Lower lobe of right lung (tissue), 2 donors: ENCODE results near the gene ZBTB46. TPM values are rescaled to one million over a fixed set of nuclear protein-coding genes. Genes with fewer than 3 reads are reported as not detected.

ENCODE experiments used
- ATAC-seq, 2 donors: fragments of 200-7000 bp; cut with Tn5 transposase; one replicate each; pipeline ENCODE4 v1.9.1; 2020 to 2022; ENCODE audit warnings: mild to moderate bottlenecking in 2 of 2, moderate library complexity in 2 of 2
- DNase-seq: peaks from one replicate; pipeline ENCODE4 v3.0.0-alpha.2; 2020
- H3K27ac ChIP-seq: fragments of 200-600 bp; one replicate; pipeline ENCODE4 v1.8.0; 2022
- H3K27me3 ChIP-seq: fragments of 200-600 bp; one replicate; pipeline ENCODE4 v1.8.0; 2022; ENCODE audit warnings: low read depth
- H3K36me3 ChIP-seq: fragments of 200-600 bp; one replicate; pipeline ENCODE4 v1.8.0; 2022; ENCODE audit warnings: mild to moderate bottlenecking
- H3K4me1 ChIP-seq: fragments of 200-600 bp; one replicate; pipeline ENCODE4 v1.8.0; 2022
- H3K4me3 ChIP-seq: fragments of 200-600 bp; one replicate; pipeline ENCODE4 v1.8.0; 2022; ENCODE audit warnings: mild to moderate bottlenecking
- H3K9me3 ChIP-seq: fragments of 200-600 bp; one replicate; pipeline ENCODE4 v1.8.0; 2022
- intact Hi-C: fragments of 100-400 bp; cut with DNase I; formaldehyde crosslinking; loops from one replicate; pipeline ENCODE4 v1.11.0; 2022
- total RNA-seq: library from RNA; stranded (reverse); fragmentation: NEBNext Ultra II Directional; extraction: Animal tissue kit (Norgen Biotek cat#: 25700); gene quantifications from one replicate; pipeline ENCODE4 v1.2.1, GENCODE V29; 2021
- TF ChIP-seq, protein P1 (sequence below): fragments of 200-600 bp; IDR thresholded peaks from one replicate; pipeline ENCODE4 v1.8.0; 2022; ENCODE audit warnings: antibody characterized with exemption, mild to moderate bottlenecking
- donor health status: DM: no; HTN: yes; CAD: no; lungs with severe emphysema.

Gene ZBTB46
- total RNA-seq, 1 donor from 2014 or later, result 9.9 TPM

DNA sequence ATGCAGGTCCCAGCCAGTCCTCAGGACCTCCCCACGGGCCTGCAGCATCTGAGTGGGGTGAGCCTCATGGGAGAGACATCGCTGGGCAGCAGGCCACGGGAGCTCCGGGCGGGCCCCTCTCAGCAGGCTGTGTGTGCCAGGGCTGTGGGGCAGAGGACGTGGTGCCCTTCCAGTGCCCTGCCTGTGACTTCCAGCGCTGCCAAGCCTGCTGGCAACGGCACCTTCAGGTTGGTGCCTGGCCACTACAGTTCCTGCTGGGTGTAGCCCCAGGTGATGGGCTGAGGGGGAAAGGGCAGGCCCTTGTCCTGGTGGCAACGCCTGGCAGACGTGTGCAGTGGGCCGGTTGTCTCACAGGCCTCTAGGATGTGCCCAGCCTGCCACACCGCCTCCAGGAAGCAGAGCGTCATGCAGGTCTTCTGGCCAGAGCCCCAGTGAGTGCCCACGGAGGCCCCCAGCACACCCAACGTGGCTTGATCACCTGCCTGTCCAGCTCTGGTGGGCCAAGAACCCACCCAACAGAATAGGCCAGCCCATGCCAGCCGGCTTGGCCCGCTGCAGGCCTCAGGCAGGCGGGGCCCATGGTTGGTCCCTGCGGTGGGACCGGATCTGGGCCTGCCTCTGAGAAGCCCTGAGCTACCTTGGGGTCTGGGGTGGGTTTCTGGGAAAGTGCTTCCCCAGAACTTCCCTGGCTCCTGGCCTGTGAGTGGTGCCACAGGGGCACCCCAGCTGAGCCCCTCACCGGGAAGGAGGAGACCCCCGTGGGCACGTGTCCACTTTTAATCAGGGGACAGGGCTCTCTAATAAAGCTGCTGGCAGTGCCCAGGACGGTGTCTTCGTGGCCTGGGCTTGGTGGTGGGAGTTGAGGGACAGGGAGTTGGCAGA lies 135.4 kb downstream of the ZBTB46 start:
- H3K9me3 ChIP-seq, result no peaks in the 10 kb centered on the region
- H3K27me3 ChIP-seq, result no peaks in the 10 kb centered on the region
- H3K36me3 ChIP-seq, result peaks cover 29% of the 10 kb centered on the region
- peaks cover 56% of the 10 kb centered on the region for H3K4me1 ChIP-seq
- no peak overlapping the region for H3K27ac ChIP-seq
- TF ChIP-seq, protein P1, sequence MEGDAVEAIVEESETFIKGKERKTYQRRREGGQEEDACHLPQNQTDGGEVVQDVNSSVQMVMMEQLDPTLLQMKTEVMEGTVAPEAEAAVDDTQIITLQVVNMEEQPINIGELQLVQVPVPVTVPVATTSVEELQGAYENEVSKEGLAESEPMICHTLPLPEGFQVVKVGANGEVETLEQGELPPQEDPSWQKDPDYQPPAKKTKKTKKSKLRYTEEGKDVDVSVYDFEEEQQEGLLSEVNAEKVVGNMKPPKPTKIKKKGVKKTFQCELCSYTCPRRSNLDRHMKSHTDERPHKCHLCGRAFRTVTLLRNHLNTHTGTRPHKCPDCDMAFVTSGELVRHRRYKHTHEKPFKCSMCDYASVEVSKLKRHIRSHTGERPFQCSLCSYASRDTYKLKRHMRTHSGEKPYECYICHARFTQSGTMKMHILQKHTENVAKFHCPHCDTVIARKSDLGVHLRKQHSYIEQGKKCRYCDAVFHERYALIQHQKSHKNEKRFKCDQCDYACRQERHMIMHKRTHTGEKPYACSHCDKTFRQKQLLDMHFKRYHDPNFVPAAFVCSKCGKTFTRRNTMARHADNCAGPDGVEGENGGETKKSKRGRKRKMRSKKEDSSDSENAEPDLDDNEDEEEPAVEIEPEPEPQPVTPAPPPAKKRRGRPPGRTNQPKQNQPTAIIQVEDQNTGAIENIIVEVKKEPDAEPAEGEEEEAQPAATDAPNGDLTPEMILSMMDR, result no peak
- ATAC-seq (no peak), DNase-seq (no peak)
- no peak overlapping the region for H3K4me3 ChIP-seq
- intact Hi-C loops, result no loop called here

DNA sequence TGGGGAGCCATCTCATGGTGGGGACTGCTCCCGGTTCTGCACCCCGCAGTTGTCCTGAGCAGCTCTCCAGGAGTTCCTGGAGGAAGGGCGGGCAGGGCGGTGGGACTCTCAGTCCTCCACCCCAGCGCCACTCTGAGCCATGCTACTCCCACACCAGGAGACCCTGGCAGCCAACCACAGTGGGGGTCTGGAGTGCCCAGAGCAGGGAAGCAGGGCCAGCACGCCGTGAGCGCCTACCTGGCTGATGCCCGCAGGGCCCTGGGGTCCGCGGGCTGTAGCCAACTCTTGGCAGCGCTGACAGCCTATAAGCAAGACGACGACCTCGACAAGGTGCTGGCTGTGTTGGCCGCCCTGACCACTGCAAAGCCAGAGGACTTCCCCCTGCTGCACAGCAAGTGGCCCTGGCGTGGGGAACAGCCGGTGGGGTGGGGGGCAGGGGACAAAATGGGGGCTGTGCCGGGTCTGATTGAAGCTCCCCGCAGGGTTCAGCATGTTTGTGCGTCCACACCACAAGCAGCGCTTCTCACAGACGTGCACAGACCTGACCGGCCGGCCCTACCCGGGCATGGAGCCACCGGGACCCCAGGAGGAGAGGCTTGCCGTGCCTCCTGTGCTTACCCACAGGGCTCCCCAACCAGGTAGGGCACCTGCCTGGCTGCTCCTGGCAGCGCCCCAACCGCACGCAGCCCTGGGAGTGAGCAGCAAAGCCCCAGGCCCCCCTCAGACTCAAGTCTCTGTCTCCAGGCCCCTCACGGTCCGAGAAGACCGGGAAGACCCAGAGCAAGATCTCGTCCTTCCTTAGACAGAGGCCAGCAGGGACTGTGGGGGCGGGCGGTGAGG lies 136.3 kb downstream of the ZBTB46 start:
- no peaks in the 10 kb centered on the region for H3K27me3 ChIP-seq
- H3K27ac ChIP-seq, result no peak overlapping the region
- intact Hi-C loops, result no loop called here
- TF ChIP-seq, protein P1, result no peak
- peaks cover 53% of the 10 kb centered on the region for H3K4me1 ChIP-seq
- peaks cover 22% of the 10 kb centered on the region for H3K36me3 ChIP-seq
- no peak overlapping the region for H3K4me3 ChIP-seq
- H3K9me3 ChIP-seq, result no peaks in the 10 kb centered on the region
- DNase-seq (no peak), ATAC-seq (no peak)

DNA sequence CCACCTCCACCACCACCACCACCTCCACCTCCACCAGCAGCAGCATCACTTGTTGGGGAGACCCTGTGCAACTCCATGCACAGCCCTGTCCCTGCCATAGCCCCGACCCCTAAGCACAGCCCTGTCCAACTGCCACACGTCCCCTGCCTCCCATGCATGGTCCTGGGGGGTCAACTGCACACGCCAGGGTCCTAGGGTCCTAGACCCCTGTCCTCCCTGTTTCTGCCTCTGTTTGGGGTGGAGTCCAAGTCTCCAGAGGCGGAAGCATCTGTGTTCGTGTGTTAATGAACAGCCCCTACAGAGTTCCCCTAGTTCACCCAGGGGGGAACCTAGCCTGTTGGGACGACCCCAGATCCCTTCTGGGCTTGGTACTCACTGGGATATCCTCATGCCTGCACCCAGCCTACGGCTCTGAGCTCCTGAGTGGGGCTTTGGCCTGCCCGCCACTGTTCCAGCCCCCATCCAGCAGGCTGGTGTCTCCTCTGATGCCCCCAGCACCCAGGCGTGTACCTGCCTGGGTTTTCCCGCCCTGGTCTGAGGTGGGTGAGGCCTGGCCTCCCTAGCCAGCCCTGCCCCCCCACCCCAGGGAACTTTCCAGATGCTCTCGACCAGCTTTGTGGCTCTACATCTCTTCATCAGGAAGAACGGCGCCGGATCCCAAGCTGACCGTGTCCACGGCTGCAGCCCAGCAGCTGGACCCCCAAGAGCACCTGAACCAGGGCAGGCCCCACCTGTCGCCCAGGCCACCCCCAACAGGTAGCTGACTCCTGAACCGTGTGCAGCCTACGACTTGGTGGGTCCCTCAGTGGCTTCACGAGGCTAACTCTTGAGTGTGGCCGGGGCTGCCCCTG lies 137.1 kb downstream of the ZBTB46 start:
- H3K9me3 ChIP-seq, result no peaks in the 10 kb centered on the region
- DNase-seq (no peak), ATAC-seq (no peak)
- H3K36me3 ChIP-seq, result peaks cover 17% of the 10 kb centered on the region
- intact Hi-C loops, result no loop called here
- TF ChIP-seq, protein P1, result no peak
- H3K27me3 ChIP-seq, result no peaks in the 10 kb centered on the region
- H3K27ac ChIP-seq, result no peak overlapping the region
- peaks cover 48% of the 10 kb centered on the region for H3K4me1 ChIP-seq
- no peak overlapping the region for H3K4me3 ChIP-seq

Other genes starting within 250 kb of the ZBTB46 start
- gene GMEB2, start 204.2 kb downstream of the ZBTB46 start, total RNA-seq, result 9.7 TPM
- 12.1 TPM for gene STMN3, start 177.8 kb downstream of the ZBTB46 start, total RNA-seq
- 23.8 TPM for gene RTEL1, start 173.0 kb downstream of the ZBTB46 start, total RNA-seq
- gene TNFRSF6B, start 134.6 kb downstream of the ZBTB46 start, total RNA-seq, result 5.3 TPM
- gene ARFRP1, start 123.3 kb downstream of the ZBTB46 start, total RNA-seq, result 44.3 TPM
- gene ZGPAT, start 123.2 kb downstream of the ZBTB46 start, total RNA-seq, result 27.2 TPM
- 8.7 TPM for gene LIME1, start 94.6 kb downstream of the ZBTB46 start, total RNA-seq
- 50.5 TPM for gene SLC2A4RG, start 91.5 kb downstream of the ZBTB46 start, total RNA-seq
- gene ABHD16B, start 30.2 kb upstream of the ZBTB46 start, total RNA-seq, result not detected
- 76.9 TPM for gene TPD52L2, start 34.0 kb upstream of the ZBTB46 start, total RNA-seq
- 54.5 TPM for gene DNAJC5, start 63.9 kb upstream of the ZBTB46 start, total RNA-seq
- gene UCKL1, start 125.2 kb upstream of the ZBTB46 start, total RNA-seq, result 31.5 TPM
- gene ZNF512B, start 138.7 kb upstream of the ZBTB46 start, total RNA-seq, result 13.7 TPM
- 3.6 TPM for gene SAMD10, start 148.4 kb upstream of the ZBTB46 start, total RNA-seq
- 57.2 TPM for gene PRPF6, start 149.9 kb upstream of the ZBTB46 start, total RNA-seq
- gene C20orf204, start 204.9 kb upstream of the ZBTB46 start, total RNA-seq, result 1.2 TPM
- gene SOX18, start 218.4 kb upstream of the ZBTB46 start, total RNA-seq, result 48.3 TPM
- 38.8 TPM for gene TCEA2, start 231.9 kb upstream of the ZBTB46 start, total RNA-seq
- gene RGS19, start 248.3 kb upstream of the ZBTB46 start, total RNA-seq, result 57.5 TPM
- 2.6 TPM for gene OPRL1, start 248.8 kb upstream of the ZBTB46 start, total RNA-seq